GM19468 (cell line): Measurements from ENCODE around the gene SLC43A1.
"Not testable (repeated sequence)": the region's sequence is repeated elsewhere in the genome, so short reads cannot be mapped to it uniquely, and the experiment has no call there.

Experiments
- ATAC-seq: cut with Tn5 transposase; IDR thresholded peaks from one replicate; pipeline ENCODE4 v1.9.1; 2021; ENCODE audit warnings: mild to moderate bottlenecking, moderate library complexity, moderate number of reproducible peaks; ENCODE audit not compliant: unreplicated experiment; ENCODE audit errors: extremely low read depth

The SLC43A1 gene

GRCh38 chr11:57515332-57516060 is at the start of gene SLC43A1:
Gene SLC43A1, minus strand, starts transcription at chr11:57515702. Its CDS starts 1,591 bp downstream, at chr11:57514111.
- ATAC-seq: no peak

- no peak for ATAC-seq
Observed at GRCh38 chr11:57562596-57562995, 47.1 kb upstream of the SLC43A1 start.

- no peak for ATAC-seq
Observed at GRCh38 chr11:57560146-57560545, 44.6 kb upstream of the SLC43A1 start.

GRCh38 chr11:57556041-57556440 is 40.5 kb upstream of the SLC43A1 start:
- ATAC-seq: no peak

- no peak for ATAC-seq
Observed at GRCh38 chr11:57555393-57555792, 39.9 kb upstream of the SLC43A1 start.

GRCh38 chr11:57552479-57552878 is 37.0 kb upstream of the SLC43A1 start:
- no peak for ATAC-seq

- ATAC-seq: no peak
Observed at GRCh38 chr11:57551941-57552340, 36.4 kb upstream of the SLC43A1 start.

- ATAC-seq: no peak
Observed at GRCh38 chr11:57549983-57550382, 34.5 kb upstream of the SLC43A1 start.

- peak; percentile 76 for ATAC-seq
Observed at GRCh38 chr11:57547854-57548377, 32.4 kb upstream of the SLC43A1 start.

GRCh38 chr11:57546869-57547475 is 31.5 kb upstream of the SLC43A1 start:
- ATAC-seq: no peak

GRCh38 chr11:57546451-57546850 is 30.9 kb upstream of the SLC43A1 start:
- no peak for ATAC-seq

- no peak for ATAC-seq
Observed at GRCh38 chr11:57545883-57546282, 30.4 kb upstream of the SLC43A1 start.

GRCh38 chr11:57544566-57544965 is 29.1 kb upstream of the SLC43A1 start:
- no peak for ATAC-seq

- no peak for ATAC-seq
Observed at GRCh38 chr11:57543593-57543992, 28.1 kb upstream of the SLC43A1 start.

- no peak for ATAC-seq
Observed at GRCh38 chr11:57542582-57542981, 27.1 kb upstream of the SLC43A1 start.

- no peak for ATAC-seq
Observed at GRCh38 chr11:57541169-57541568, 25.7 kb upstream of the SLC43A1 start.

- ATAC-seq: no peak
Observed at GRCh38 chr11:57539342-57539741, 23.8 kb upstream of the SLC43A1 start.

GRCh38 chr11:57536947-57537619 is 21.6 kb upstream of the SLC43A1 start, which contains the start of gene SMTNL1:
Gene SMTNL1, plus strand, starts transcription at chr11:57537595. Its CDS starts 5,048 bp downstream, at chr11:57542643.
- no peak for ATAC-seq

GRCh38 chr11:57534449-57534848 is 18.9 kb upstream of the SLC43A1 start:
- ATAC-seq: not testable (repeated sequence)

- peak; percentile 99 for ATAC-seq
Observed at GRCh38 chr11:57530596-57531507, 15.3 kb upstream of the SLC43A1 start, which contains the start of gene TIMM10. Gene TIMM10, minus strand, starts transcription at chr11:57530754. Its CDS starts 565 bp downstream, at chr11:57530189.
